ENCODE data around the gene DHRS11.

DHRS11 gene

DNA sequence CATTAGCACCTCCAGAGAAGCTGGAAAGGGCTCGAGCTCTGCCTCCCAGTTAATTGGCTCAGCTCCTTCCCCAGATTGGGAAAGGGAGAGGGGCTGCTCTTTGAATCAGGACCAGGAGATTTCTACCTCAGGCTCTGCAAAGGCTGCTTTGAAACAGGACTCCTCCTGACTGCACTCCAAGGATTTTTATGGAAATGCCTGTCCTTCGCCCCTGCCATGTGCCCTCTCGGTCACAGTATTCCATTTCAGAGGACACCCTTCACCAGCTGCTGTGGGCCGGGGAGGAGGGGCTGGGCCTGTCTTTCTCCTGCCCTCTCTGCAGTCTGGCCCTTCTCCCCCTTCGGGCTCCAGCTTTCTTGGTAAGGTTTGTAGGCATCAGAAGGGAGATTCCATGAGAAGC, 23.3 kb downstream of the DHRS11 start:
- no peak for ATAC-seq
- TF ChIP-seq RARB (CRISPR knock-in tag; IDR thresholded peaks at IDR 0.05) (no peak), ESRRG (CRISPR knock-in tag; IDR thresholded peaks at IDR 0.05) (no peak)

DNA sequence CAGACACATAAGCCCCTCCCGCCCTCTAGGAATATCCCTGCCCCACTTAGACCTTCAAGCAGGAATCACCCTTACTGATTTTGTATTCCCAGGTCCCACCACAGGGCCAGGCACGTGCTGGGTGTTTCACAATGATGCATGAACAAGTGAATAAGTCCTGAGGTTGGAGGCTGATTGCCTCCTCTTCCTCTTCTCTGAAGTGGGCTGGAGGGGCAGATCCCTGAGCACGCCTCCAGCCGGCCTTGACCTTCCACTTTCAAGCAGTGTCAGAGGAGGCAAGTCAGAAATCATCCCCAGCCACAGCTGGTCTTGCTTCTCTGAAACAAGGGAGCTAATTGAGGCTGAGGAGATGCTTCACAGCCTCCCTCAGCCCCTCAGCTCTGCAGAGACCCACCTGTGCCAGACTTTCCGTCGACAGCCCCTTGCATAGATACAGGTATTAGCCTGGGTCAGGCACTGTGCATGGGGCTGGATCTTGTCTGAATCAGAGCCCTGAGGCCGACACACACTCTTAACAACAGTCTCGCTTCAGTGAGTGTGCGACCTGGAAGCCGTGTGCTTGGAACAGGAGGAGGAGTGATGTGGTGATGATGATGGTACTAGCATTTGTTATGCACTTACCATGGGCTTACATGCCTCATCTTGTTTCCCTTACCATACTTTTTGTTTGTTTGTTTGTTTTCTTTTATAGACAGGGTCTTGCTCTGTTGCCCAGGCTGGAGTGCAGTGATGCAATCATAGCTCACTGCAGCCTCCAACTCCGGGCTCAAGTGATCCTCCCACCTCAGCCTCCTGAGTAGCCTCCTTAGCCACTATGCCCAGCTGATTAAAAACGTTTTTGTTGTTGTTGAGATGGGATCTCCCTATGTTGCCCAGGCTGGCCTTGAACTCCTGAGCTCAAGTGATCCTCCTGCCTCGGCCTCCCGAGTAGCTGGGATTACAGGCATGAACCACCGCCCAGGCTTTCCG, 24.7 kb downstream of the DHRS11 start:
- TF ChIP-seq ARNTL (CRISPR knock-in tag; IDR thresholded peaks at IDR 0.05; ENCODE audit: borderline replicate concordance, low read depth) (no peak), TCF4 (CRISPR knock-in tag; IDR thresholded peaks at IDR 0.05; ENCODE audit: borderline replicate concordance) (no peak), RARB (CRISPR knock-in tag; IDR thresholded peaks at IDR 0.05) (no peak), ESRRG (CRISPR knock-in tag; IDR thresholded peaks at IDR 0.05) (no peak)
- TF ChIP-seq, protein P1, sequence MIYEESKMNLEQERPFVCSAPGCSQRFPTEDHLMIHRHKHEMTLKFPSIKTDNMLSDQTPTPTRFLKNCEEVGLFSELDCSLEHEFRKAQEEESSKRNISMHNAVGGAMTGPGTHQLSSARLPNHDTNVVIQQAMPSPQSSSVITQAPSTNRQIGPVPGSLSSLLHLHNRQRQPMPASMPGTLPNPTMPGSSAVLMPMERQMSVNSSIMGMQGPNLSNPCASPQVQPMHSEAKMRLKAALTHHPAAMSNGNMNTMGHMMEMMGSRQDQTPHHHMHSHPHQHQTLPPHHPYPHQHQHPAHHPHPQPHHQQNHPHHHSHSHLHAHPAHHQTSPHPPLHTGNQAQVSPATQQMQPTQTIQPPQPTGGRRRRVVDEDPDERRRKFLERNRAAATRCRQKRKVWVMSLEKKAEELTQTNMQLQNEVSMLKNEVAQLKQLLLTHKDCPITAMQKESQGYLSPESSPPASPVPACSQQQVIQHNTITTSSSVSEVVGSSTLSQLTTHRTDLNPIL (CRISPR knock-in tag; IDR thresholded peaks at IDR 0.05; ENCODE audit: low read depth): no peak
- no peak for ATAC-seq

DNA sequence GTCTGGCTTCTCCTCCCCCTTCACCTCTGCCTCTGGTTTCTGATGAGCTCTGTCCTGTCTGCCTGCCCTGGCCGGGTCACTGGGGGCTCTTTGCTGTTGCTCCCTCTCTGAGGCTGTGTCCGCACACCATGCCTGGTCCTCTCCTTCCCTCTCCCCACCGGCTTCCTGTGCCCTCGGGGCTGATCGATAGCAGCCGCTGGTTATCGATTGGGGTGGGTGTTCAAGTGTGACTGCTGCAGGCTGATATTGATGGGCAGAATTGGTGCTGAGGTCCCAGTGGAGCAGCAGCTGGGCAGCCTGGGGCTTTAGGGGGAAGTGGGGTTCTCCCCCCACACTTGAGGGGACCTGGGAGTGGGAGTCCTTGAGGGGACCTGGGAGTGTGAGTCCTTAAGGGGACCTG, 26.1 kb downstream of the DHRS11 start:
- TF ChIP-seq PPARA (CRISPR knock-in tag; IDR thresholded peaks at IDR 0.05; ENCODE audit: borderline replicate concordance) (no peak), ZFP30 (CRISPR knock-in tag; IDR thresholded peaks at IDR 0.05) (no peak), ZNF8 (CRISPR knock-in tag; IDR thresholded peaks at IDR 0.05) (no peak), CSDC2 (CRISPR knock-in tag; IDR thresholded peaks at IDR 0.05) (no peak), ESRRG (CRISPR knock-in tag; IDR thresholded peaks at IDR 0.05) (no peak), OSR1 (CRISPR knock-in tag; IDR thresholded peaks at IDR 0.05) (no peak)
- TF ChIP-seq, protein P2, sequence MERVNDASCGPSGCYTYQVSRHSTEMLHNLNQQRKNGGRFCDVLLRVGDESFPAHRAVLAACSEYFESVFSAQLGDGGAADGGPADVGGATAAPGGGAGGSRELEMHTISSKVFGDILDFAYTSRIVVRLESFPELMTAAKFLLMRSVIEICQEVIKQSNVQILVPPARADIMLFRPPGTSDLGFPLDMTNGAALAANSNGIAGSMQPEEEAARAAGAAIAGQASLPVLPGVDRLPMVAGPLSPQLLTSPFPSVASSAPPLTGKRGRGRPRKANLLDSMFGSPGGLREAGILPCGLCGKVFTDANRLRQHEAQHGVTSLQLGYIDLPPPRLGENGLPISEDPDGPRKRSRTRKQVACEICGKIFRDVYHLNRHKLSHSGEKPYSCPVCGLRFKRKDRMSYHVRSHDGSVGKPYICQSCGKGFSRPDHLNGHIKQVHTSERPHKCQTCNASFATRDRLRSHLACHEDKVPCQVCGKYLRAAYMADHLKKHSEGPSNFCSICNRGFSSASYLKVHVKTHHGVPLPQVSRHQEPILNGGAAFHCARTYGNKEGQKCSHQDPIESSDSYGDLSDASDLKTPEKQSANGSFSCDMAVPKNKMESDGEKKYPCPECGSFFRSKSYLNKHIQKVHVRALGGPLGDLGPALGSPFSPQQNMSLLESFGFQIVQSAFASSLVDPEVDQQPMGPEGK (CRISPR knock-in tag; IDR thresholded peaks at IDR 0.05; ENCODE audit: borderline replicate concordance): no peak
- TF ChIP-seq, protein P1 (CRISPR knock-in tag; IDR thresholded peaks at IDR 0.05; ENCODE audit: low read depth): no peak
- TF ChIP-seq, protein P3, sequence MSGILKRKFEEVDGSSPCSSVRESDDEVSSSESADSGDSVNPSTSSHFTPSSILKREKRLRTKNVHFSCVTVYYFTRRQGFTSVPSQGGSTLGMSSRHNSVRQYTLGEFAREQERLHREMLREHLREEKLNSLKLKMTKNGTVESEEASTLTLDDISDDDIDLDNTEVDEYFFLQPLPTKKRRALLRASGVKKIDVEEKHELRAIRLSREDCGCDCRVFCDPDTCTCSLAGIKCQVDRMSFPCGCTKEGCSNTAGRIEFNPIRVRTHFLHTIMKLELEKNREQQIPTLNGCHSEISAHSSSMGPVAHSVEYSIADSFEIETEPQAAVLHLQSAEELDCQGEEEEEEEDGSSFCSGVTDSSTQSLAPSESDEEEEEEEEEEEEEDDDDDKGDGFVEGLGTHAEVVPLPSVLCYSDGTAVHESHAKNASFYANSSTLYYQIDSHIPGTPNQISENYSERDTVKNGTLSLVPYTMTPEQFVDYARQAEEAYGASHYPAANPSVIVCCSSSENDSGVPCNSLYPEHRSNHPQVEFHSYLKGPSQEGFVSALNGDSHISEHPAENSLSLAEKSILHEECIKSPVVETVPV (CRISPR knock-in tag; IDR thresholded peaks at IDR 0.05): no peak
- ATAC-seq: no peak

DNA sequence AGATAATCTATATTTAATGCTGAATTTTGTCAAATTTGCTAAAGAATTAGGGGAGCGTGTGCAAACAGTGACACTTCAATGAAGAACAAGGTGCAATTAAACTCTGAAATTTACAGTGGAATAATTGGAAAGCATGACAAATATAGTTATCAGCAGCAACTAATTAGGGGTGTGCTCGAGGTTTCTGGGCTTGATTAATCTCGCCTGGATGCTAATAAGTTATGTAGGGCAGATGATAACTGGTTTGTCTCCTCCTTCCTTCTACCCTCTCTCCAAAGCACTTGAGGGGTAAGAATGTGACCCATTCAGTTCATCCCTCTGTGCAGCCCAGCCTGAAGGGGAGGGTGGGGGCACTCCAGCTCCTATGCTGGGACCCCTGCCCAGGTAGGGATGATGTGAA, 31.6 kb downstream of the DHRS11 start:
- ATAC-seq: no peak
- TF ChIP-seq, protein P4, sequence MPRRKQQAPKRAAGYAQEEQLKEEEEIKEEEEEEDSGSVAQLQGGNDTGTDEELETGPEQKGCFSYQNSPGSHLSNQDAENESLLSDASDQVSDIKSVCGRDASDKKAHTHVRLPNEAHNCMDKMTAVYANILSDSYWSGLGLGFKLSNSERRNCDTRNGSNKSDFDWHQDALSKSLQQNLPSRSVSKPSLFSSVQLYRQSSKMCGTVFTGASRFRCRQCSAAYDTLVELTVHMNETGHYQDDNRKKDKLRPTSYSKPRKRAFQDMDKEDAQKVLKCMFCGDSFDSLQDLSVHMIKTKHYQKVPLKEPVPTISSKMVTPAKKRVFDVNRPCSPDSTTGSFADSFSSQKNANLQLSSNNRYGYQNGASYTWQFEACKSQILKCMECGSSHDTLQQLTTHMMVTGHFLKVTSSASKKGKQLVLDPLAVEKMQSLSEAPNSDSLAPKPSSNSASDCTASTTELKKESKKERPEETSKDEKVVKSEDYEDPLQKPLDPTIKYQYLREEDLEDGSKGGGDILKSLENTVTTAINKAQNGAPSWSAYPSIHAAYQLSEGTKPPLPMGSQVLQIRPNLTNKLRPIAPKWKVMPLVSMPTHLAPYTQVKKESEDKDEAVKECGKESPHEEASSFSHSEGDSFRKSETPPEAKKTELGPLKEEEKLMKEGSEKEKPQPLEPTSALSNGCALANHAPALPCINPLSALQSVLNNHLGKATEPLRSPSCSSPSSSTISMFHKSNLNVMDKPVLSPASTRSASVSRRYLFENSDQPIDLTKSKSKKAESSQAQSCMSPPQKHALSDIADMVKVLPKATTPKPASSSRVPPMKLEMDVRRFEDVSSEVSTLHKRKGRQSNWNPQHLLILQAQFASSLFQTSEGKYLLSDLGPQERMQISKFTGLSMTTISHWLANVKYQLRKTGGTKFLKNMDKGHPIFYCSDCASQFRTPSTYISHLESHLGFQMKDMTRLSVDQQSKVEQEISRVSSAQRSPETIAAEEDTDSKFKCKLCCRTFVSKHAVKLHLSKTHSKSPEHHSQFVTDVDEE (CRISPR knock-in tag; IDR thresholded peaks at IDR 0.05): no peak
- TF ChIP-seq ZNF8 (CRISPR knock-in tag; IDR thresholded peaks at IDR 0.05) (no peak), ISL1 (CRISPR knock-in tag; IDR thresholded peaks at IDR 0.05) (no peak), ARNTL (CRISPR knock-in tag; IDR thresholded peaks at IDR 0.05; ENCODE audit: borderline replicate concordance, low read depth) (no peak), GLIS3 (CRISPR knock-in tag; IDR thresholded peaks at IDR 0.05) (no peak), SNAI2 (CRISPR knock-in tag; IDR thresholded peaks at IDR 0.05) (no peak), ZNF565 (CRISPR knock-in tag; conservative IDR thresholded peaks at IDR 0.05; ENCODE audit: low read depth) (no peak), CSDC2 (CRISPR knock-in tag; IDR thresholded peaks at IDR 0.05) (no peak), TCF4 (CRISPR knock-in tag; IDR thresholded peaks at IDR 0.05; ENCODE audit: borderline replicate concordance) (no peak), TOX (CRISPR knock-in tag; IDR thresholded peaks at IDR 0.05; ENCODE audit: borderline replicate concordance) (no peak), ZFP3 (CRISPR knock-in tag; IDR thresholded peaks at IDR 0.05) (no peak), RARB (CRISPR knock-in tag; IDR thresholded peaks at IDR 0.05) (no peak), PPARA (CRISPR knock-in tag; IDR thresholded peaks at IDR 0.05; ENCODE audit: borderline replicate concordance) (no peak), ZC3H10 (CRISPR knock-in tag; IDR thresholded peaks at IDR 0.05) (no peak)
- TF ChIP-seq, protein P2 (CRISPR knock-in tag; IDR thresholded peaks at IDR 0.05; ENCODE audit: borderline replicate concordance): no peak
- TF ChIP-seq, protein P3 (CRISPR knock-in tag; IDR thresholded peaks at IDR 0.05): no peak
